Right ventricle myocardium inferior (tissue), 1 donor: ENCODE data around the gene SGTA. TPM values are rescaled to one million over a fixed set of nuclear protein-coding genes. Genes with fewer than 3 reads are reported as not detected.
A peak's percentile ranks its signal among the peaks of the same experiment; 100 is the strongest.

Experiments
- ATAC-seq: fragments of 200-7000 bp; cut with Tn5 transposase; one replicate; pipeline ENCODE4 v1.9.1; 2020; ENCODE audit warnings: mild to moderate bottlenecking, moderate library complexity
- DNase-seq: peaks from one replicate; pipeline ENCODE4 v3.0.0; 2021; ENCODE audit errors: missing footprints
- intact Hi-C: fragments of 100-400 bp; cut with DNase I; formaldehyde crosslinking; loops from one replicate; pipeline ENCODE4 v1.11.0; 2022
- total RNA-seq: library from RNA; stranded (reverse); fragmentation: NEBNext Ultra II Directional; extraction: Animal tissue kit (Norgen Biotek cat#: 25700); gene quantifications from one replicate; pipeline ENCODE4 v1.2.1, GENCODE V29; 2021
- donor health status: DM: no; HTN: yes; CAD: no; lungs with severe emphysema.

Gene SGTA
- total RNA-seq, 1 donor from 2014 or later: 64.3 TPM

GRCh38 chr19:2777952-2778683 lies 5.0 kb downstream of the SGTA start:
- no peak for DNase-seq
- ATAC-seq: no peak

GRCh38 chr19:2775556-2776430 lies 7.3 kb downstream of the SGTA start:
- ATAC-seq (peak; percentile 36), DNase-seq (peak; percentile 89)
- intact Hi-C loops: no loop called here

More at GRCh38 chr19:2777952-2778683, 5.0 kb downstream of the SGTA start:
- intact Hi-C loops: no loop called here

- DNase-seq (peak; percentile 54), ATAC-seq (peak; percentile 0)
- intact Hi-C loops: loop anchor here (1.0 kb wide), 1 partner anchor 22 kb away; no protein-coding TSS in a partner anchor
These were observed 8.0 kb downstream of the SGTA start for GRCh38 chr19:2774953-2775555.

- intact Hi-C loops: loop anchor here (1.0 kb wide), 1 partner anchor 23 kb away; no protein-coding TSS in a partner anchor
- ATAC-seq: peak; percentile 48
These were observed 8.9 kb downstream of the SGTA start for GRCh38 chr19:2774083-2774679.

GRCh38 chr19:2771786-2772674 lies 11.0 kb downstream of the SGTA start:
- DNase-seq (peak; percentile 67), ATAC-seq (peak; percentile 14)
- intact Hi-C loops: no loop called here

More at GRCh38 chr19:2774083-2774679, 8.9 kb downstream of the SGTA start:
- DNase-seq: peak; percentile 72

- DNase-seq (peak; percentile 66), ATAC-seq (peak; percentile 83)
- intact Hi-C loops: no loop called here
These were observed 12.7 kb downstream of the SGTA start for GRCh38 chr19:2770055-2771013.

- intact Hi-C loops: no loop called here
- ATAC-seq: no peak
- no peak for DNase-seq
These were observed 13.9 kb downstream of the SGTA start for GRCh38 chr19:2769218-2769617.

GRCh38 chr19:2768365-2769132 lies 14.5 kb downstream of the SGTA start:
- ATAC-seq (no peak), DNase-seq (no peak)
- intact Hi-C loops: no loop called here

- no peak for DNase-seq
- intact Hi-C loops: no loop called here
- no peak for ATAC-seq
These were observed 15.4 kb downstream of the SGTA start for GRCh38 chr19:2767688-2768087.

GRCh38 chr19:2766594-2767372 lies 16.3 kb downstream of the SGTA start:
- DNase-seq (no peak), ATAC-seq (no peak)
- intact Hi-C loops: no loop called here

- intact Hi-C loops: no loop called here
- ATAC-seq (no peak), DNase-seq (no peak)
These were observed 17.7 kb downstream of the SGTA start for GRCh38 chr19:2765376-2765775.

- ATAC-seq (no peak), DNase-seq (no peak)
- intact Hi-C loops: no loop called here
These were observed 18.1 kb downstream of the SGTA start for GRCh38 chr19:2764945-2765344.

GRCh38 chr19:2763687-2764086 lies 19.4 kb downstream of the SGTA start:
- ATAC-seq (no peak), DNase-seq (no peak)
- intact Hi-C loops: no loop called here

GRCh38 chr19:2762783-2763496 lies 20.1 kb downstream of the SGTA start:
- intact Hi-C loops: no loop called here
- DNase-seq (no peak), ATAC-seq (no peak)
